NCI-H446 (cell line): ENCODE data around the gene TTC39A.
"Not testable (repeated sequence)": the region's sequence is repeated elsewhere in the genome, so short reads cannot be mapped to it uniquely, and the experiment has no call there.

Source experiments
- DNase-seq, 2 experiments: peaks; one replicate each; lab custom pipeline; 2025; lab: John Stamatoyannopoulos, UW

The TTC39A gene

DNA sequence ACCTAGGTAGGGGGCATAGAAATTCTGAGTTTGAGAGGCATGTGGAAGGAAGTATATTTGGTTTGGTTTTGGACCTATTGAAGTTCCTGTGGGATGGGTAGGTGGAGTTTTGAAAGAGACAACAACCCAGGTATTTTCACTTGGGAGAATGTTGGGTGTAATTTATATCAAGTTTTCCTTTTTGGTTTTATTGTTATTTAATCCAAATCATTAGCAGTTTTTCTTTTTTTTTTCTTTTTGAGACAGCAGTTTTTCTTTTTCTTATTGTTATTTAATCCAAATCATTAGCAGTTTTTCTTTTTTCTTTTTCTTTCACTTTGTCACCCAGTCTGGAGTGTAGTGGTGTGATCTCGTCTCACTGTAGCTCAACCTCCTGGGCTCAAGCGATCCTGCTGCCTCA, 64.2 kb downstream of the TTC39A start:
- DNase-seq = no peak

DNA sequence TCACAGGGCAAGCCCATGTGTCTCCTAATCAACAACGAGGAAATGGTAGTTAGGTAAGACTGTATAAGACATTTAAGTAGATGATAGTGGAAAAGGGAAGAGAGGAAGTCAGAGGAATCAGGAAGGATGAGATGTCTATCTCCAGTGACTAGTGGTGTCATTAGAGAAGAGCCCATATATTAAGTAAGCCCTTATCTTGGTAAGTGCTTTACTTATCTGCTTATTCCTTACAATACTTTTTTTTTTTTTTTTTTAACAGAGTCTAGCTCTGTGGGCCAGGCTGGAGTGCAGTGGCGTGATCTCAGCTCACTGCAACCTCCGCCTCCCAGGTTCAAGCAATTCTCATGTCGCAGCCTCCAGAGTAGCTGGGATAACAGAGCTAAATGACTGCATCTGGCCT, 64.7 kb downstream of the TTC39A start:
- no peak for DNase-seq

GRCh38 chr1:51264451-51264850, 65.9 kb downstream of the TTC39A start:
- peak in 1 of 2 experiments; percentile 19 for DNase-seq

GRCh38 chr1:51263147-51263877, 67.0 kb downstream of the TTC39A start:
- DNase-seq = no peak

- DNase-seq = no peak
Measured at GRCh38 chr1:51255331-51255730, 75.0 kb downstream of the TTC39A start.

GRCh38 chr1:51253691-51254090, 76.7 kb downstream of the TTC39A start:
- no peak for DNase-seq

DNA sequence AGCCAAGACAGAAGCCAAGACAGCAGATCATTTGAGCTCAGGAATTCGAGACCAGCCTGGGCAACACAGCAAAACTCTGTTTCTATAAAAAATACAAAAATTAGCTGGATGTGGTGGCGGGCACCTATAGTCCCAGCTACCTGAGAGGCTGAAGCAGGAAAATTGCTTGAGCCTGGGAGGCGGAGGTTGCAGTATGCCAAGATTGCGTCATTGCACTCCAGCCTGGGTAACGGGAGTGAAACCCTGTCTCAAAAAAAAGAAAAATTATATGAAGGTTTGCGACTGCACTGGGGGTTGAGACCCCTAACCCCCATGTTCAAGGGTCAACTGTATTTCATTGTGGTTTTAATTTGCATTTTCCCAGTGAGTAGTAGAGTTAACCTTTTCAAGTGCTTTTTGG, 78.0 kb downstream of the TTC39A start:
- DNase-seq = no peak

- not testable (repeated sequence) for DNase-seq
Measured at GRCh38 chr1:51251165-51251564, 79.2 kb downstream of the TTC39A start.

DNA sequence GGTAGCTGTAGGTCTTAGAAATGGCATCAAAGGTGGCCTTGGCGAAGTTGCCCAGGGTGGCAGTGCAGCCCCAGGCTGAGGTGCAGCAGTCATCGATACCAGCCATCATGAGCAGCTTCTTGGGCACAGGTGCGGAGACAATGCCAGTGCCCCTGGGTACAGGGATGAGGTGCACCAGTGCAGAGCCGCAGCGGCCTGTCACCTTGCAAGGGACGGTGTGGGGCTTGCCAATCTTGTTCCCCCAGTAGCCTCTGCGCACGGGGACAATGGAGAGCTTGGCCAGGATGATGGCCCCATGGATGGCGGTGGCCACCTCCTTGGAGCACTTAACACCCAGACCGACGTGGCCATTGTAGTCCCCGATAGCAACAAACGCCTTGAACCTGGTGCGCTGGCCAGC, 79.6 kb downstream of the TTC39A start:
- not testable (repeated sequence) for DNase-seq

- no peak for DNase-seq
Measured at GRCh38 chr1:51249445-51249844, 80.9 kb downstream of the TTC39A start.

GRCh38 chr1:51247499-51247898, 82.9 kb downstream of the TTC39A start:
- no peak for DNase-seq

DNA sequence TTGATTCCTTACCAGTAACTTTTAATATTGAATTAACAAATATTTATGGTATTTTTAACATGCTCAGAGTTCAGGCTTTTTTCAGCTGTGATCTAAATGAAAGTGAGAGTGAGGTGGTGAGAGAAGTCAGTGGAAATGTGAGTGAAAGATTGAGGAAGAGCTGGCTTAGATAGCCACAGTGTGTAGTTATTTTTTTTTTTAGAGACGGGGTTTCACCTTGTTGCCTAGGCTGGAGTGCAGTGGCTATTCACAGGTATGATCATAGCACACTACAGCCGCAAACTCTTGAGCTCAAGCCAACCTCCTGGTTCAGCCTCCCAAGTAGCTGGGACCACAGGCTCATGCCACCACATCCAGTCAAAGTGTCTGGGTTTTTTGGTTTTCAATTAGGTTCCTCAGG, 83.3 kb downstream of the TTC39A start:
- DNase-seq = no peak

- no peak for DNase-seq
Measured at GRCh38 chr1:51242546-51242945, 87.8 kb downstream of the TTC39A start.

DNA sequence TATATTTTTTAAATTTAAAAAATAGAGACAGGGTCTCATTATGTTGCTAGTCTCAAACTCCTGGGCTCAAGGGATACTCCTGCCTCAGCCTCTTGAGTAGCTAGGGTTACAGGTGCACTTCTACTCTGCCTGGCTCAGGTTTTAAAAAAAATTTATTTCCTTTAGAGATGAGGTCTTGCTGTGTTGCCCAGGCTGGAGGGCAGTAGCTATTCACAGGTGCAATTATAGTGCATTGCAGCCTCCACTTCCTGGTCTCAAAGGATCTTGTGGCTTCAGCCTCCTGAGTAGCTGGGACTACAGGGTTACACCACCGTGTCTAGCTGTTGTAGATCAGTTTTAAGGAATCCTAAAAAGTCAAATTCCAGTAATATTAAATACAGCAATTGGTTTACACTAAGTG, 89.2 kb downstream of the TTC39A start:
- no peak for DNase-seq

DNA sequence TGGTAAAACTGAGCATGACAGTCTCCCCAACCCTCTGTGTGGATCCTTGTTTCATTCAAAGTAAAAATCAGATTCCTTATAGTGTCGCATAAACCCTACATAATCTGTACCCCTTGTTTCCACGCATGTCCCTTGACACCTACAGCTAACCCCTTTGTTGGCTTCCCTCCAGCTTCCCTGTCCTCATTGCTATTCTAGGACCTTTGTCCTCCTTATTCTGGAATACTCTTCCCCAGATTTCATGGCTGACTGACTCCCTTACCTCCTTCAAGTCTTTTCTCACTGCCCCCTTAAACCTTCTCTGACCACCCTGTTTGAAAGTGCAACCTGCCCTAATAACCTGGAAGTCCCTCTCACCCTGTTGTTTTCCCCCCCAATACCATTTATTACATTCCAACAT, 90.3 kb downstream of the TTC39A start:
- no peak for DNase-seq

DNA sequence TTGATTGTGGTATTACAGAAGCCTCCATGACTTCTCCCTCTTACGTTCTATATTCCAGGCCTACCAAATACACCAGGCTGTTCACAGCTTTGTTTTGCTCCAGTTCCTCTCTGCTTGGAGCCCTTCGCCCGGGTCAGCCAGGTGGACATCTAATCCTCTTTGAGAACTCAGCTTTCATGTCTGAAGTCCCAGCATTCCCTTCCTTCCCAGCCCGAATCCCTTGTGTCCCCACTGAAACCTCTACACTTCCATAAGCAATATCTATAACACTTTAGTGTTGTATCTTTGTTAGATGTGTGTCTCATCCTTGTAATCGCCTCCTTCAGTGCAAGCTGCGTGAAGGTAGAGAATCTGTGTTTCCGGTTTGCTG, 92.3 kb downstream of the TTC39A start:
- no peak for DNase-seq

DNA sequence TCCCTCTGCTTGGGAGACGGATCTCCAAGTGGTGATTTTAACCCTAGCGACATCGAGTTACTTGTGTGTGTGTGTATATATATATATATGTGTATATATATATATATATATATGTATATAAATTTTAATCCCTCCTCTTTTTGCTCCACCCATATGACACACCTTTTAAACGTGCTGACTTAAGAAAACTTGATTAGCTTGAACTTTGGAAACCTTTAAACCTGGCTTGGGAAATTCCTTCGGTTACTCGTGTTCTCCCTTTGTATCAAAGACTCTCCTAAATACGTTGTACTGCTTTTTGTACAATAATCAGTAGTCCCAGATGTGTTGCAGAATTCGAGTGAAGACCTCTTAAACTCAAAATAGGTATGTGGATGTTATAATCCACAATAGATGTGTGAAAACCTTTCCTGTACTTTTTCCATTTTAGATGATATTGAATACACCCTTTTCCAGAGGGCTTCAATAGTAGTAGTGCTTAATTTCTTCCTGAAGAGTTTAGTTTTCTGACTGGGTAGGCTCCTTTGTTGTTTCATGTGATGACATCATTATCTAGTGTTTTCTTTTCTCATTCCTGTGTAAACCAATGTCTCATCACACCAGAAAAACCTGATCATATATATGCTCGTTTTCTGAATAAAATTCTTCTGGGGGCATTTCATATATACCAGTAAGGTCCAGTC, 92.9 kb downstream of the TTC39A start:
- no peak for DNase-seq
